ENCODE results near the gene ZFAND4. TPM values are rescaled to one million over a fixed set of nuclear protein-coding genes. Genes with fewer than 3 reads are reported as not detected.
"Not testable (repeated sequence)": the region's sequence is repeated elsewhere in the genome, so short reads cannot be mapped to it uniquely, and the experiment has no call there.

The ZFAND4 gene
- total and polyA plus RNA-seq, 9 donors: 4.4 to 21.9 (median 15.1) TPM

DNA sequence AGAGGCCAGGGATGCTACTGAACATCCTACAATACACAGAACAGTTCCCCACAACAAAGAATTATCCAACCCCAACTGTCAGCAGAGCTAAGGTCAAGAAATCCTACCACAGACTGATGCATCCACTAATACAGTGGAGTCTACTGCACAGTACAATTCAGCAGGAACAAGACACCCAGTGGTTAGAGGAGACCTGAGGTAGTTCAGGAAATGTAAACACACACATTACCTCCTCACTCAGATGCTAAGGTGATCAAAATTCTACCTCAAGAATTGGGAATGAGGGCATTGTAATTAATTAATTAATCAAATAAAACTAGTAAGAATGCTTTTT lies 91.4 kb downstream of the ZFAND4 start:
- no peak for TF ChIP-seq EP300 (IDR thresholded peaks at IDR 0.05)
- TF ChIP-seq POLR2A (IDR thresholded peaks at IDR 0.05): no peak
- TF ChIP-seq, protein P1, sequence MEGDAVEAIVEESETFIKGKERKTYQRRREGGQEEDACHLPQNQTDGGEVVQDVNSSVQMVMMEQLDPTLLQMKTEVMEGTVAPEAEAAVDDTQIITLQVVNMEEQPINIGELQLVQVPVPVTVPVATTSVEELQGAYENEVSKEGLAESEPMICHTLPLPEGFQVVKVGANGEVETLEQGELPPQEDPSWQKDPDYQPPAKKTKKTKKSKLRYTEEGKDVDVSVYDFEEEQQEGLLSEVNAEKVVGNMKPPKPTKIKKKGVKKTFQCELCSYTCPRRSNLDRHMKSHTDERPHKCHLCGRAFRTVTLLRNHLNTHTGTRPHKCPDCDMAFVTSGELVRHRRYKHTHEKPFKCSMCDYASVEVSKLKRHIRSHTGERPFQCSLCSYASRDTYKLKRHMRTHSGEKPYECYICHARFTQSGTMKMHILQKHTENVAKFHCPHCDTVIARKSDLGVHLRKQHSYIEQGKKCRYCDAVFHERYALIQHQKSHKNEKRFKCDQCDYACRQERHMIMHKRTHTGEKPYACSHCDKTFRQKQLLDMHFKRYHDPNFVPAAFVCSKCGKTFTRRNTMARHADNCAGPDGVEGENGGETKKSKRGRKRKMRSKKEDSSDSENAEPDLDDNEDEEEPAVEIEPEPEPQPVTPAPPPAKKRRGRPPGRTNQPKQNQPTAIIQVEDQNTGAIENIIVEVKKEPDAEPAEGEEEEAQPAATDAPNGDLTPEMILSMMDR (IDR thresholded peaks at IDR 0.05): no peak
- Histone ChIP-seq H3K9me3 (no peaks in the 10 kb centered on the region), H3K27me3 (no peaks in the 10 kb centered on the region), H3K27ac (no peak overlapping the region), H3K4me3 (no peak overlapping the region), H3K36me3 (no peaks in the 10 kb centered on the region), H3K4me1 (ENCODE audit: insufficient read depth) (peaks cover 8% of the 10 kb centered on the region)
- no peak for DNase-seq
- intact Hi-C loops (cut with DNase I): no loop called here

DNA sequence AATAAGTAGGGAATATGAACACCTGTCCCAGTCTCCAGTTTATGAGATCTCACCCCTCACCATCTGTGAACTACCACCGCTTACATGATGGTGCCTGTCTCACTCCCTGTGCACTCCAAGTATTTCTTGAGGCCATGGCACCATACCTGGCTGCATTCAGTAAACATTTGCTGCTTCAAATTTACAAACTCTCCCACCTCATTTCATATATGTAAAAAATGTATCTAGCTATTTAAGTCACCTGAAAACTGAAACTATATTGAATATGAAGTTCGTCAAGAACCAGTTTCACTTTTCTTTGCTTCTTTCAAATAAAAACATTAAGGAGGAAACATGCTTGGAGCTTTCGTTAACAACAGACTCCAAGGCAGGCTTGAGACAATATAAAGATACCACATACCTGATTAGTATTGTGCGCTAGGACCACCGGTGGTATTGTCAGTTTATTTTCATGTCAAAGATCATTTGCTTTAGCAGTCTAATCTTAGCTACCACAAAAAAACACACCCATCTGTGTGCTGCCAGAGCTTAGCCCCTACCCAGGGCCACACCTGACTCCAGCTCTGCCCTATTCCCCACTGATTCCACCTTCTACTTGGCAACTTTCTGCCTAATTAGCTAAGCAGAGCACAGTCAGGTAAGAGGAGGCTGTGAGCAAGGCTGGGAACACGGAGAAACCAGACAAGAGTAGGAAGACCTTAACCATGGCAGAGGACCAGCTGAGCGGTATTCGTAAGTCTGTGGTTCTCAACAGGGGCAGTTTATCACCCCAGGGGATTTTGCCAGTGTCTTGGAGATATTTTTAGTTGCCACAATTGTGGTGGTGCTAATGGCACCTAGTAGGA lies 92.0 kb downstream of the ZFAND4 start:
- Histone ChIP-seq H3K36me3 (no peaks in the 10 kb centered on the region), H3K27ac (no peak overlapping the region), H3K27me3 (no peaks in the 10 kb centered on the region), H3K9me3 (no peaks in the 10 kb centered on the region), H3K4me1 (ENCODE audit: insufficient read depth) (peaks cover 10% of the 10 kb centered on the region), H3K4me3 (no peak overlapping the region)
- TF ChIP-seq, protein P1 (IDR thresholded peaks at IDR 0.05): no peak
- no peak for TF ChIP-seq POLR2A (IDR thresholded peaks at IDR 0.05)
- TF ChIP-seq EP300 (IDR thresholded peaks at IDR 0.05): no peak
- intact Hi-C loops (cut with DNase I): no loop called here
- WGBS, 3 donors: 26 to 50% (median 35%) methylated on average over 8 of the region's 8 CpGs
- no peak for DNase-seq

DNA sequence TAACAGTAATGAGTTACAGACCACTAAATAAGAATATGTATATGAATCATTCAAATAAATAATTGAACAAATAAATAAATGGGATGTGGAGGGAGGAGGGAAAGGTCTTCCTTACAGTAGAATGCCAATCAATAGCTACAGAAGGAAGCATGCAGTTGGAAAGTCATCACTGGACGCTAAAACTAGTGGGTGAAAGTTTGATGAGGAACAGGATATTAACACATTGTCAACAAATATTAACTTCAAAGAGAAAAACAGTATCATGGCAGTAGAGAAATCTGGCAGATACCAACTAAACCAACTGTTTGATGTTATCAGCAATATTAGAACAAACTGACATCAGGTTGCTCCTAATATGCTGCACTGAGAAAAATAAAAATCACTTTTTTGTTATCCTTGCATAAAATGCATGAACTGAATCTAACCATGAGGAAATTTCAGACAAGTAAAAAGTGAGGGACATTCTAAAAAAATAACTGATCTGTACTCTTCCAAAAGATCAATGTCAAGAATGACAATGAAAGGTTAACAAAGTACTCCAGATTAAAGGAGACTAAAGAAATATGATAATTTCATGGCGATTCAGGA lies 94.1 kb downstream of the ZFAND4 start:
- H3K36me3 ChIP-seq: no peaks in the 10 kb centered on the region
- 76 to 83% (median 82%) methylated on average over 2 of the region's 2 CpGs for WGBS, 3 donors
- H3K4me1 ChIP-seq (ENCODE audit: insufficient read depth): peaks cover 11% of the 10 kb centered on the region
- H3K9me3 ChIP-seq: no peaks in the 10 kb centered on the region
- no peak for TF ChIP-seq POLR2A (IDR thresholded peaks at IDR 0.05)
- TF ChIP-seq EP300 (IDR thresholded peaks at IDR 0.05): no peak
- no peak overlapping the region for H3K27ac ChIP-seq
- DNase-seq: no peak
- intact Hi-C loops (cut with DNase I): no loop called here
- no peak overlapping the region for H3K4me3 ChIP-seq
- H3K27me3 ChIP-seq: no peaks in the 10 kb centered on the region

DNA sequence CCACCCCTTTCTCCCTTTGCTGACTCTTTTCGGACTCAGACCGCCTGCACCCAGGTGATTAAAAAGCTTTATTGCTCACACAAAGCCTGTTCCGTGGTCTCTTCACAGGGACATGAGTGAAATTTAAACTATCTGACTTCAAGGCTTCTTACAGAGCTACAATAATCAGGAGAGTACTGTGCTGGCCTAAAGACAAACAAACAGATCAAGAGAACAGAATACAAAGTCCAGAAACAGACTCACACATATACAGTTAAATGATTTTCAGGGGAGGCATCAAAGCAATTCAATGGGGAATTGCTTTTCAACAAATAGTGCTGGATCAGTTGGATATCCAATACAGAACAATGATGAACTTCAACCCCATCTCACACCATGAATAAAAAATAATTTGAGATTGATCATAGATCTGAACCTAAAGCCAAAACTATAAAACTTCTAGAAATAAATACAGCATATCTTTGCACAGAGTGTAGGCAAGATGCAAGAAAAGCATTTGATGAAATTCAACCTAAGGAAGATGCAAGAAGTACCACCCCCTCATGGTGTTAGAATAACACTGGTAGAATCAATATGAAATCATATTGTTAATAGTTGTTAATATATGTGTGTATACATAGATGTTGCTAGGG lies 96.5 kb downstream of the ZFAND4 start:
- no peak overlapping the region for H3K27ac ChIP-seq
- intact Hi-C loops (cut with DNase I): no loop called here
- H3K27me3 ChIP-seq: no peaks in the 10 kb centered on the region
- WGBS, 3 donors: 83 to 95% (median 91%) methylated on average over 3 of the region's 3 CpGs
- DNase-seq: no peak
- peaks cover 9% of the 10 kb centered on the region for H3K4me1 ChIP-seq (ENCODE audit: insufficient read depth)
- no peaks in the 10 kb centered on the region for H3K9me3 ChIP-seq
- H3K36me3 ChIP-seq: no peaks in the 10 kb centered on the region
- TF ChIP-seq, protein P1 (IDR thresholded peaks at IDR 0.05): no peak
- TF ChIP-seq POLR2A (IDR thresholded peaks at IDR 0.05) (no peak), EP300 (IDR thresholded peaks at IDR 0.05) (no peak)
- H3K4me3 ChIP-seq: no peak overlapping the region

DNA sequence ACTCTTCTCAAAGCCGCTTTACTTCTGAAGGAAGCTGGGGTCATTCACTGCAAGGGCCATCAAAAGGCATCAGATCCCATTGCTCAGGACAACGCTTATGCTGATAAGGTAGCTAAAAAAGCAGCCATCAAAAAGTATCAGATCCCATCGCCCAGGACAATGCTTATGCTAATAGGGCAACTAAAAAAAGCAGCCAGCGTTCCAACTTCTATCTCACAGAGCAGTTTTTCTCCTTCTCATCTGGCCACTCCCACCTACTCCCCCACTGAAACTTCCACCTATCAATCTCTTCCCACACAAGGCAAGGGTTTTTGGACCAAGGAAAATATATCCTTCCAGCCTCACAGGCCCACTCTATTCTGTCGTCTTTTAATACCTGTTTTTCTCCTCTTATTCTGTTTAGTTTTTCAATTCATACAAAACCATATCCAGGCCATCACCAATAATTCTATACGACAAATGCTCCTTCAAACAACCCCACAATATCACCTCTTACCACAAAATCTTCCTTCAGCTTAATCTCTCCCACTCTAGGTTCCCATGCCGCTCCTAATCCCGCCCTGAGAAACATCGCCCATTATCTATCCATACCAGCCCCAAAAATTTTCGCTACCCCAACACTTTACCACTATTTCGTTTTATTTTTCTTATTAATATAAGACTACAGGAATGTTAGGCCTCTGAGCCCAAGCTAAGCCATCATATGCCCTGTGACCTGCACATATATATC lies 97.4 kb downstream of the ZFAND4 start:
- H3K4me3 ChIP-seq; H3K4me1 ChIP-seq (ENCODE audit: insufficient read depth); H3K27ac ChIP-seq; intact Hi-C loops (cut with DNase I); H3K9me3 ChIP-seq; H3K27me3 ChIP-seq; DNase-seq; H3K36me3 ChIP-seq: not testable (repeated sequence)
- 86 to 90% (median 88%) methylated on average over 11 of the region's 11 CpGs for WGBS, 3 donors

Measured in ovary (tissue), 9 donors.